GF-D8 (cell line): Measurements from ENCODE around the gene ZNF518A.
"Not testable (repeated sequence)": the region's sequence is repeated elsewhere in the genome, so short reads cannot be mapped to it uniquely, and the experiment has no call there.

Experiments used
- DNase-seq: peaks from one replicate; lab custom pipeline; 2025; lab: John Stamatoyannopoulos, UW

The ZNF518A gene

DNA sequence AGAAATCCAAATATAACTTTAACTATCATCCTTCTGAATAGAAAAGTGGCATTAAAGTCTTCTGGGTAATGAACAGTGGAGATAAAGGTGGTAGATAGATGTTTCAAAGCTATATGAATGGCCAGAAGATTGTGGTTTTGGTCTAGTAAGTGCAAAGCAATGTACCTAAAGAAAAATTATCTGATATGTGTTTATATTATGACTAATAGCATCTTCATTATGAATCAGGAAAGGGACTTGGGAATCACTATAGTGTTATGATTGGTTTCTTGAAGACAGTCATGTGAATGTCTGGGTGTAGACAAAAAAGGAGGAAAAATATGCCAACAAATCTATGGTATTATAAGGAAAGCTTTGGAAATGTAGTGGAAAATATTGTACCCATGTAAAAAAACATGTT is 3.0 kb downstream of the ZNF518A start:
- DNase-seq = no peak

DNA sequence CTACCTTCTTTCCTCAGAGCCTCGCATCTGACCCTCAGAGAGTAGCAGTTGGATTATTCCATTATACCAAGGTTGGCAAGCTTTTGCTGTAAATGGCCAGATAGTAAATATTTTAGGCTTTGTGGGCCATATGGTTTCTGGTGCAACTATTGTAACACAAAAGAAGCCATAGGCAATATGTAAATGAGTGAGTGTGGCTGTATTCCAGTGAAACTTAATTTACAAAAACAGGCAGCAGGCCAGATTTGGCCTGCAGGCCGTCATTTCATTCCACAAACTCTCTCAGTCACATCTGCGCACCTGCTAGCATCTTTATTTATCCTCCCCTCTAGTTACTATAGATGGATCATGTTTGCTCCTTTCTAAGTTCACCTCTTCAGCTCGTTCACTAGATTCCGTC is 6.7 kb downstream of the ZNF518A start:
- no peak for DNase-seq

DNA sequence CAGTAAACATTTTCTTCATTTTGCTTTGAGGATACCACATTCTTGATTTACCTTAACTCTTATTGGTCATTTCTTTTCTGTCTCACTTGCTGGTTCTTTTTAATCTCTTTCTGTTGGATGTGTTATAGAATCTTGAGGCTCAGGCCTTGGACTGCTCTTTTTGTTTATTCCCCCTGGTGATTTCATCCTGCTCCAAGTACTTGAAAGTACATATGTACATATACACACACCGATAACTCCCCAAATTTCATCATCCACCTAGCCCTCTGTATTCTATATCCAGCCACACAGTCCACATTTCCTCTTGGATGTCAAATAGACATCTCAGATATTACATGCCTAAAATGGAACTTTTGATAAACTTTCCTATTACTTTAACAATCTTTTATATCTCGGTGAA is 7.5 kb downstream of the ZNF518A start:
- DNase-seq = no peak

DNA sequence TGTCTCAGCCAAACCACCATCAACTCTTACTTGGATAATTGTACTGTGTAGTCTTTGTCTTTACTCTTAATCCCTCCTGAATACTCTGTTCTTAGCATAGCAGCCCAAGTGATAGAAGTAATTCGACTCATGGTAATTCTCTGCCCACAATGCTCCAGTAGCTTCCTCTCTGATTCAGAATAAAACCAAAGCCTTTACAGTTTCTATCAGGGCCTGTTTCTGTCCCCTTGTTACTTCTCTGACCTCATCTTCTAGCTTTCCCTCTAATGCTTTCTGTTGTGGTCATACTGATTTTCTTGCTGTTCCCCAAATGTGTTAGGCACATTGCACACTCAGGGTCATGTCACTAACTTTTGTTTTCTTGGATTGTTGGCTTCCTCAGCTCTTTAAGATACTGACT is 8.0 kb downstream of the ZNF518A start:
- DNase-seq = no peak

DNA sequence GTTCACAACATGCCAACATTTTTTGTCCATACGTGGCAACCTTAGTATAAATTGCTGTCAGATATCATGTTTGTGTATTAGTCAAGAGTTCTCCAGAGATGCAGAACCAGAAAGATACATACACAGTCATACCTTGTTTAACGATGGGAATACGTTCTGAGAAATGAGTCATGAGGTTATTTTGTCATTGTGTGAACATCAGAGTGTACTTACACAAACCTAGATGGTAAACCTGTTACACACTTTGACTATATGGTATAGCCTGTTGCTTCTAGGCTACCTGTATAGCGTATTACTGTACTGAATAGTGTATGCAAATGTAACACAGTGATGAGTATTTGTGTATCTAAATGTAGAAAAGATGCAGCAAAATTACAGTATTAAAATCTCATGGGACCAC is 22.3 kb downstream of the ZNF518A start:
- no peak for DNase-seq

DNA sequence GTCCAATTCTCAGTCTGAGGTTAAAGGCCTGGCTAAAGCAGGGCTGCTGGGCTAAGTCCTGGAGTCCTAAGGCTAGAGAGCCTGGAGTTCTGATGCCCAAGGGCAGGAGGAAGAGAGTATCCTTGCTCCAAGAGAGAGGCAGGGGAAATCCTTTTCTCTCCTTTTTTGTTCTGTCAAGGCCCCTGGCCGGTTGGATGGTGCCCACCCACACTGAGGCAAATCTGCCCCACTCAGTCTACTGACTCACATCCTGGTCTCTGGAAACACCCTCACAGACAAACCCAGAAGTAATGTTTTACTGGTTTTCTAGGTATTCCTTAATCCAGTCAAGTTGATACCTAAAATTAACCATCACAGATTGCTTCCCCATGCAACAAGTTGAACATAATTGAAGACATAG is 23.0 kb downstream of the ZNF518A start:
- DNase-seq = no peak

DNA sequence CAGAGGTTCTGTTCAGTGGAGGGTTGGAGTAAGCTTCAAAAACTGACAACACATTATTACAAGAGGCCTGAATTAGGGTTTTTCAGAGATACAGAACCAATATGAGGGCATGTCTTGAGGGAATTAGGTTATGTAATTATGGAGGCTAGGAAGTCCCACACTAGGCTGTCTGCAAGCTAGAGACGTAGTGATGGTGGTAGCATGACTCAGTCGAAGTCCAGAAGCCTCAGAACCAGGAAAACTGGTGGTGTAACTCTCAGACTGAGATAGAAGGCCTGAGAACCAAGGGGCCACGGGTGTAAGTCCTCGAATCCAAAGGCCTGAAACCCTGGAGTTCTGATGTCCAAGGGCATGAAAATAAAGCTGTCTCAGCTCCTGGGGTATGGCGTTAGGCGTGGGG is 35.6 kb downstream of the ZNF518A start:
- DNase-seq = no peak

DNA sequence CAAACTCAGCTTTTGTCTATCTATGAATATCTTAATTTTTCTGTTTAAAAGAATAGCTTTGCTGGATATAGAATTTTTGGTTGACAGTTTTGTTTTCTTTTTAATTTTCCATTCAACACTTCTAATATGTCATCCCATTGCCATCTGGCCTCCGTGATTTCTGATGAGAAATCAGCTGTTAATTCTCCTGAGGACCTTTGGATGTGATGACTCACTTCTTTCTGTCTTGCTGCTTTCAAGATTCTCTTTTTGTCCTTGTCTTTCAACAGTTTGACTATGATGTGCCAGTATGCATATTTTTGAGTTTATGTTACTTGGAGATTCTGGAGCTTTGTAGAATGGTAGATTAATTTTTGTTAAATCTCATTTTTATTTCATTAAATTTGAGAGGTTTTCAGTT is 38.4 kb downstream of the ZNF518A start:
- DNase-seq = no peak

DNA sequence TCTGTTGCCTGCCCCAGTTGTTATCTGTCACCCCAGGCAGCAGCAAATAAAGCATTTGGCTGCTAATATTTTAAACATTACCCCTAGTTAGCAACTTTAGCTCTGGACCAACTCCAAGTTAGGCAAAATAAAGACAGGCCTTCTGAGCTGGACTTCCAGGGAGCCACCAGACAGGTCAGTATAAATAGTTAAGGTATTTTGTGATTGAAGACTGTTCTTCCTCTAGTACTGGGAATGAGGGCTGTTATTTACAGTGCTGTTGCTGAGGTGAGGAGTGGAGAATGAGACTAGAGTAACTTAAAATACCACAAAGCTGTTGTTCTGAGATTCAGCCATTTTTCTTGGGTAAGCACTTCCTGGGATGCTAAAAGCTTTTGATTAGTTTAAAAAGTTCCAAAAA is 40.1 kb downstream of the ZNF518A start:
- DNase-seq = no peak

DNA sequence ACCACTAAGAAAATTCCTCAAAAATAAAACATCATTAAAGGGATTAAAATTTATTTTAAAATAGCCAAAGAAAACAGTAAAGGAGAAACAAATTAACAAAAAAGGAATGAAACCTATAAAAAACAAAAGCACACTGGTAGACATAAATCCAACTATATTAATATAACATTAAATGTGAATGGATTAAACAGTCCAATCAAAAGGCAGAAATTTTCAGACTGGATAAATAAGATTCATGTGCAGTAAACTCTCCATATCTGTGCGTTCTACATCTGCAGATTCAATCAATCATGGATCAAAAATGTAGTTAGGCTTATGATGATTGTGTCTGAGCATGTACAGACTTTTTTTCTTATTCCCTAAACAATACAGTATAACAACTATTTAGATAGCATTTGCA is 42.6 kb downstream of the ZNF518A start:
- no peak for DNase-seq

DNA sequence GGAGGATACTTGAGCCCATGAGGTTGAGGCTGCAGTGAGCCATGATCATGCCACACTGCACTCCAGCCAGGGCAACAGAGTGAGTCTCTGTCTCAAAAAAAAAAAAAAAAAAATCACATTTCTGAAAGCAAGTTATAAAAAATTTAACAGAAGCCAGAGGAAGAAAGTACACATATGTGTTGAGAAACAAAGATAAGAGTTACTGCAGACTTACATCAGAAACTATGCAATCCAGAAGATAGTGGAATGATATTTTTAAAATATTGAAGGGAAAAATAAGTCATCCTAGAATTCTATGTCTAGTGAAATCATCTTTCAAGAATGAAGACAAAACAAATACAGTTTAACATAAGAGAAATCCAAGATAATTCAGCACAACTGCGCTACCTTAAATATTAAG is 46.9 kb downstream of the ZNF518A start:
- DNase-seq = no peak

DNA sequence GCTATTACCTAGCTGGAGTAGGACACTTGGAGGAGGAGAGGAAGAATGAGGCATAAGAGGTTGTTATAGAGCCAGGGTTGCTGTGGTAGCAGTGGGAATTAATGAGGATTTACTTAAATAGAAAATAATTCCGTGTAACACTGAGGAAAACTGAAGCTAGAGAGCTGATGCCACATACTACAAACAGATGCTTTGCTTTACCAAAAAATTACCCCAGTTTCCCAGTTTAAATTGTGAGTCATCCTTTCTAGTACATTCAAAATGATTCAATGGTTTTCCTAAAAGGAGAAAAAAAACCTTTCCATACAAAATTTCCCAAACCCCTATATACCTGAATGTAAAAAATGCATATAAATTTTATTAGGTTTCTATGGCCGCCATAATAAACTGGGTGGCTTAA is 58.3 kb downstream of the ZNF518A start:
- DNase-seq = no peak

DNA sequence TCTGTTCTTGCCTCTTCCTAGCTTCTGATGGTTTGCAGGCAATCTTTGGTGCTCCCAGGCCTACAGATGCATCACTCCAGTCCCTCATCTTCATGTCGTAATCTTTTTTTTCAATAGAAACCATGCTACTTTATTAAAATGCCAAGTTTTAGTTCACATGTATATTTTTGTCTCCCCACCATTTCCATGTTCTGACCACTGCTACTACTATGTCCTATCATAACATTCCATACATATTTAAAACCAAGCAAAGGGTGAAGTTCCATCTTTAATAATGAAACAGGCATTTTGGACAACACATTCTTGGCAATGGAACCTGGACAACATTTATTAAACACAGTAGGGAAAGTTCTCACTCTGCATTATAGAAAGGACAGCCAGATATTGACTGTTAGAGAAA is 58.8 kb downstream of the ZNF518A start:
- no peak for DNase-seq

DNA sequence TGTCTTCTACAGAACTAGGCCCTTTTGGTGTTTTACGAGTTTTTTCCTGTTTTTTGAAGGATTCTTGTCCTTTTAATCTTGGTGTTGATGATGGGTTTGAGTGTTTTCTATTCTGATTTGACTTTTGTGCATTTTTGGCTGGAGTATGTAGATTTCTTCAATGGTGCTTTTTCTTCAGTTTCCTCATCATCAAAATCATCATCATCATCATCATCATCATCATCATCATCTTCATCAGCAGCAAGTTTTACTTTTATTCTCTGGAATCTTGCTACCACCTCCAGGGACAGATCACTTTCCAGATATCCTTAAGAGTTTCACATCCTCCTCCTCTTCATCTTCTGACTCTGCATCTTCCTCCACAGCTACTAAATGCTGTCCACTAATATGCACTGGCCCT is 59.4 kb downstream of the ZNF518A start:
- DNase-seq = not testable (repeated sequence)

DNA sequence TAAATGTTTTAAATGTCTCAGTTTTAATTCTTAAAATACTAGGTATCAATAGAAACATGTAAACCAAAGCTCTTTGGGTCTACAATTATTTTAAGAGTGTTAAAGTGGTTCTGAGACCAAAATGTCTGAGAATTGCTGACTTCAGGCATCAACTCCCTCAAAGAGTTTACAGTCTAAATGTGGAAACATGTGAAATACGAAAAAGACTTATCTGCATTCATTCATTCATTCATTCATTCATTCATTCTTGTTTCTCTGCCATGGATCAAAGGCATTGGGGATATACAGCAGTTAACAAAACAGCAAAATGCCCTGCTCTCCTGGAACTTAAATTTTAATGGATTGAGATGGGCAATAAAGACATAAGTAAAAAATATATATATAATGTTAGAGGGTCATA is 71.4 kb downstream of the ZNF518A start:
- no peak for DNase-seq

DNA sequence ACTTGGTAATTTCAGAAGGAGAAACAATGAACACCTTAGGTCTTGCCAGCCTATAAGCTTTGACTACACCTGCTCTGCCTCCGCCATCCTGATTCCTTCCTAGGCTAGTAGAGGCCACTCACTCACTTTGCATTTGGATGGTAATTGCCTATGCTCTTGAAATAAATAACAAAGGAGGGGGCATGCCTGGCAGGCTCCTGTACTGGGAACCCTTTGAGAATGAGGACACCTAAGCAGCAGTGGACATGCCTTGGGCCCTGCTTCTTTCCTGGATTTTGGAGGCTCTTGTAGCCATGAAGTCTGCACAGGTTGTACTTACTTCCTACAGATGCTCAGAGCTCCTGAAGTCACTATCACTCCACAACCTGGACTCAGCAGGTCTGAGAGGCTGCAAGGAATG is 75.5 kb downstream of the ZNF518A start:
- DNase-seq = no peak

DNA sequence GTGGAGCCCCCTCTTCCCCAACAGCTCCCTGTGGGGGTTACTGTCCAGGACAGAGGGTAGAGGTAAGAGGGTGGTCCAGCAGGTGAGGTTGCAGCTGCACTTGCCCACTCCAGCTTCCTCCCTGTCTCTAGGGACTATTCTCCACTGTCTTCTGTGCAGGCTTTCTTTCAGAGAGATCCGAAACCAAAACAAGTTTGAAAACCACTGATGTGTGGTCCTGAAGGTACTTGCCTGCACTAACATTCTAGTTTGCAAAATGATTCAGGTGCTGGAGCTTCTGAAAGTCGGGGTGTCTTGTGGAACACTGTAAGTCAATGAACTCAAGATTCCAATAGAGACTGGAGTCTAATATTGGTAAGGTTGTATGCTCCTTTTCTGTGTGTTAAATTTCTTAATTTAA is 78.2 kb downstream of the ZNF518A start:
- no peak for DNase-seq

DNA sequence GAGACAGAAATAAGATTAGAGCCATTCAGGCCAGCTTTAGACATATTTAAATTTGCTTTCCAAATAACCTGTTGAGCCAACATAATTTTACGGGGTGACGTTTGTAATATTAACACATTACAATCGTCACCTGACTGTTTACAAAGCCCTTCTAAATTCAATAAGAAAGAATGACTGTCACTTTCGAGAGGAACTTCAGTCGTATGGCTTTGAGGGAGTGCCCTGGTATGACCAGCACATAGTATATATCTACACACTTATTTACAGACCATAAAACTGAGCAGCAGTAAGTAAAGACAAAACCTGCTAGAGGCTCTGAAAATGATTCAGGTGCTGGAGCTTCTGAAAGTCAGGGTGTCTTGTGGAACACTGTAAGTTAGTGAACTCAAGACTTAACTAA is 78.8 kb downstream of the ZNF518A start:
- no peak for DNase-seq

DNA sequence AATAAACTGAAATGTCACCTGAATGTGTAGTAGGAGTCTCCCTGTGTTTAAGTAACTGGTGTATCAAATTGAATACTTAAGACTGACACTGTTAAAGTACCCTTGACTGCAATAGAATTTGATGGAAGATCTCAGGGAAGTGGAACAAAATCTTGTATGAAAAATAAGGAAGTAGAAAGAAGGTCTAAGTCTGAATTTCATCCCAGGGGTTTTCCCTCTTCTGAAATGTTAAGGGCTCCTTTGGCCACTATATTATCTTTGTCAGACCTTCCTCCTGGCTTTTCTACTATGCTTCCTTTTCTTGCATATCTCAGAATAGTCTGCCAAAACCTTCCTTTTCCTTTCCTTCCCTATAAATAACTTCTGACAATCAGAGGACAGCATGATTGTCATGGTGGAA is 81.7 kb downstream of the ZNF518A start:
- no peak for DNase-seq

DNA sequence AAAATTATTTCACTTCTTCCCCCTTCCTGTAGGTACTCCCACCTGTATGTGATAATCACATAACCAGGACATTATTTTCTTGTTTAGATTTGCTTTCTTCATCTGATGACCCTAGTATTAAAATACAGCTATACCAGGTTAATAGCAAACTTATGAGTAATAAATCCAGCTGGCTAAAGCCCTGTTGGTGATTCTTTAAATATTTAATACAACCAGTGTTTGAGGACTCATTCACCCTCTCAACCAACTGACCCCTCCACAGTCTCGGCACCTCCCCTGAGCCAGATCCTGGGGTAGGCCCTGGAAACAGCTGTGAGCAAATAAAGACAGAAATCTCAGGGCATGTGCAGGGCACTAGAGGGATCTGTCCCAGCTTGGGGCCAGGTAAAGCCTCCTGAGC is 82.8 kb downstream of the ZNF518A start:
- DNase-seq = no peak
